GM19240 (cell line): ENCODE measurements around the gene KBTBD2.
"Not testable (repeated sequence)": the region's sequence is repeated elsewhere in the genome, so short reads cannot be mapped to it uniquely, and the experiment has no call there.

Source experiments
- DNase-seq: peaks from one replicate; pipeline ENCODE4 v3.0.0; 2011; ENCODE audit warnings: low spot score; ENCODE audit not compliant: insufficient read length

Gene KBTBD2

DNA sequence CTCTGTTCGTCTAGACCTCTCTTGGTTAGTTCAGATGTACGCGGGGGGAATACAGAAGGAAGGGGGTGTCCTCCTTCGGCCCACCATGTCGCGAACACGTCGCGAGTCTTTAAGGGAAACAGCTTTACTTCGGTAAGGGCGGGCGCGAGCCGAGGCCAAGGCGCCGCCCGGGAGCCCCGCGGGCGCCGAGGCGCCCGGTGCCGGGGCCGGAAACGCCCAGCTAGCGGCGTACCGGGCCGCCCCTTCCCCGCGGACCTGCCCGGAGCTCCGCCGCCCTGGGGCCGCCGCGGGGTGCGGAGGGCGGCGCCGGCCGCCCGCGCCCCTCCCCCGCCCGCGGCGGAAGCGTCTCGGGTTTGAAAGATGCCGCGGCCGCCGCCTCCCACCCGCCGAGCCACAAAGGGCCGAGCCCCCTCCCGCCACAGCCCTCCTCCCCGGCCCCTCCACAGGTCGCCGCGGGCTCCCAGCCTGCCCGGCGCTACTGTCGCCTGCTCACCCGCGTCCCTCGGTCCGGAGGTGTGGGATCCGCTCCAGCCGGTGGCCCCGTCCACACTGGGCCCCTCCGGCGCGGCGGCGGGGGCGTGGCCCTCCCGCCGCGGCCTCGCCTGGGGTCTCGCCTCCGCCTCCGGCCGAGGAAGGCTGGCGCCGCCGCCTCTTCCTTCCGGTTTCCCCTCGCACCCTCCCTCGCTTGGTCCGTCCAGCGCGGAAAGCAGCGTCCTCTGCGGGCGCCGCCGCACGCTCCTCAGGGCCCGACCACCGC is at the start of gene KBTBD2:
KBTBD2 (minus strand) TSS at position 718 of the 757 bp plus-strand sequence. CDS start 12,156 bp downstream, outside the sequence.
- DNase-seq, result peak; percentile 45

DNA sequence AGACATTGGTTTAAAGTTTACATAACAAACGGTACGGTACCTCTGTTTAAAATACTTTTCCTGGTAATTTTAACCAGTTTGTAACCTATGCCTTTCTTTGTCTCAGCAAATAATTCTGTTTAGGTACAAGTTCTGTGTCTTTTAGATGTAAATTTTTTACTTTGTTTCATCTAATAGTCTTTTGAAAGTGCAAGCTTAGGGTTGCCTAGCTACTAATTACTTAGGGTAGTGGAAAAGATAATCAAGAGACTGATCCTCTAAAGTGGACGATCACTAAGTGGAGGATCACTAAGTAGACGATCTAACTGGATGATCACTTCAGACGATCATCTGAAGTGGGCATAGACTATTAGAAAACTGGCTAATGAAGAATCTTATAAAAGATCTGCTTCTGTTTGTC is 49.6 kb upstream of the KBTBD2 start:
- no peak for DNase-seq

DNA sequence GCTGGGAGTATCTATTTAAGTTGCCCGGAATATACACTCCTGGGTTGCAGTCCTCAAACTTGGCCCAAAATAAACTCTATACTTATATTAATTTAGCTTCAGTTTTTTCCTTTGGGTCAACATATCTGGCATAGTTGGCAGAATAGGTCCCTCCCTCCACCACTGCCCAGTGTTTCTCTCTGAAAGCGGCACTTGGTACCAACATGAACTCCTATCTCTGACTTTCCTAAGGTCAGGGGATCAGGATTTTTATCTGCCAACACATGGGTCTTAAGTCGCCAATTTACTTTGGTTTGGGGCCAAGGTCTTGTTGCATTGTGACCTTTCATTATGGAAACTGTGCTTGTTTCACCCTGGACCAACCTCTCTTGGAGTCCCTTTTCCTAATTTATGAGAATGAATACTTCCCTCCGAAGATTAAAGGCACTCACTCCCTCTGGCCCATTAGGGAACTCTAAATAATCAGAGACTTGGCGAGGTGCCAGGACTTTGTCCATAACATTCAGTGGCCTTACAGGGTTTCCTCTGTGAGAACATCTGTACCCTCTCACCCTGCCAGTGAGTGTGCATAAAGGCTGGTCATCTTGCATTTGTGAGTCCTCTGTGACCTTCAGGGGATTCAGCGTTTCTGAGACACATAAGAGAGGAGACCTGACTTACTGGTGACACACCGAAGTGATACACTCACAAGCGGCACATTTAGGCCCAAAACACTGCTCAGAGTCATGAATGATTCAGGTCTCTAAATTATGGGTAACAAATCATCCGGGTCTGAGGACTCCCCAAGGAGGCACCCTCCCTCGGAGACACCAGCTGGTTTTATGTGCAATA is 46.0 kb upstream of the KBTBD2 start:
- DNase-seq, result no peak

DNA sequence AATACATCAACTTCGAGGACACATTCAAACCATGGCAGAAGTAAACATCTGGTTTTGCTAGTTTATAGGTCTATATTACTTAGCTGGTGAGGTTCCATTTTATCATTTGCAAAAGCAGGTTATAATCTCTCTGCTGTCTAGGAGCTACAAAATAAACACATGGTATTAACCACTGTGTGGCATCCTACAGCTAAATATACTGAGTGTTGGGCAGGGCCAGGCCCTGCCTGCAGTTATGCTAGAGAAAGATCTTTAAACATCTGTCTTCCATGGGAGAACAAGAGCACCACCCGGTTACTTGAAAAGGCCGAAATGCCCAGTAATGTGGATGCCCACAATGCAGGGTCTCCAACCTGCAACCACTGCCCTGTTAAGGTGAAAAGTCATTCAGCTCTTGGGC is 45.1 kb upstream of the KBTBD2 start:
- no peak for DNase-seq

DNA sequence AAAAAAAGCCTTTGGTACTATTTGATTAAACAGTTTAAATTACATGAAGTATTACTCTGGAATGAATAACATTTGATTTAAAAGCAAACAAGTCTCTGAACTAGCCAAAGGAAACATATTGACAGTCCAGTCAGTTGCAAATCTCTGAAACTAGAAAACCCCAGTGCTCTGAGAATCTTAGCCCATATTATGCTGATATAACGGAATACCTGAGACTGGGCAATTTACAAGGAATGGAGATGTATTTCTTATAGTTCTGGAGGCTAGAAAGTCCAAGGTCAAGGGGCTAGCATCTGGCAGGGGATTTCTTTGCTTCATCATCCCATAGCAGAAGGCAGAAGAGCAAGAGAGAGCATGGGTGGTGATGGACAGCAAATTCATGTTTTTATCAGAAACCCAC is 44.0 kb upstream of the KBTBD2 start:
- DNase-seq, result no peak

DNA sequence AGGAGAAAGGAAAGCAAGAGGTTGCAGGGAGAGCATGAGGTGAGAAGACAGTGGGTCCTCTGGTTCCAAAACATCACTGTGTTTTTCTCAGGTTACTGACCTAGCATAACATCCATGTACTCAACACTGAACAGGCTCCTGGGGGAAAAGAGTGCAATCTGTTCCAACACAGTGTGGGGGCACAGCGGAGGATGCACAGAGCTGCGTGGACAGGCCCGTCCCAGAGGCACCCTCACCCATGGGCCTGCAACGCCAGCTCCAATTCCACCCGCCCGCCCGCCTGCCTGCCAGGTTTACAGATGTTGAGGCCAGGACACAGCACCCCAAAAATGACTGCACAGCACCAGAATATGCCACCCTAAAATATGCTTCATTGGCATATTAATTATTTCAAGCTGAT is 38.8 kb upstream of the KBTBD2 start:
- no peak for DNase-seq

DNA sequence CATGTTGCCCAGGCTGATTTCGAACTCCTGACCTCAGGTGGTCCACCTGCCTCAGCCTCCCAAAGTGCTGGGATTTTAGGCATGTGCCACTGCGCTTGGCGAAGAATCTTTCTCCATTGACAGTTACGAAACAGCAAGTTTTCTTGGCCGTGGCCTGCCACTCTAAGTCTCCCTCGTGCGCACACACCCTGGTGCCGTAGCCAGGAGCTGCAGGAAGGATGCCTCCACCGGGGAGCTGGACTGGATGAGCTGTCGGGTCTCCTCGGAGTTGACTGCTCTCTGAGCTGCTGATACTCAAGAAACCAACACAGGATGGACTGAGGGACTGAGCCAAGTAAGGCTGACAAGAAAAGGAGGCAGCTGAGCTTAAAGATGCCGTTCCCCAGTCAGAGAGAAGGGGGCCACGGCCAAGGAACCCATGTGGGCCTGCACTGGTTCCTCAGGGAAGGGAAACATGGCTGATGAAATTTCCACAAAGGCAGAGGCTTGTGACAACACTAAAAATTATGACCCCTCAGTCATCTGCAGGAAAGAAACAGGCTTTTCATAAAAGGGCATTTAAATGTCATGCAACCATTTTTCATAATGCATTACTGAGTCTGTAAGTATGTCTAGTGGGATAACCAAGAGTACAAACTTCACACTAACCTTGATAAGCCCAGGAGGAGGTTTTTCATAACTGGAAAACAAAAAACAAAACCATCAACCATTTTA is 38.0 kb upstream of the KBTBD2 start:
- DNase-seq, result no peak

DNA sequence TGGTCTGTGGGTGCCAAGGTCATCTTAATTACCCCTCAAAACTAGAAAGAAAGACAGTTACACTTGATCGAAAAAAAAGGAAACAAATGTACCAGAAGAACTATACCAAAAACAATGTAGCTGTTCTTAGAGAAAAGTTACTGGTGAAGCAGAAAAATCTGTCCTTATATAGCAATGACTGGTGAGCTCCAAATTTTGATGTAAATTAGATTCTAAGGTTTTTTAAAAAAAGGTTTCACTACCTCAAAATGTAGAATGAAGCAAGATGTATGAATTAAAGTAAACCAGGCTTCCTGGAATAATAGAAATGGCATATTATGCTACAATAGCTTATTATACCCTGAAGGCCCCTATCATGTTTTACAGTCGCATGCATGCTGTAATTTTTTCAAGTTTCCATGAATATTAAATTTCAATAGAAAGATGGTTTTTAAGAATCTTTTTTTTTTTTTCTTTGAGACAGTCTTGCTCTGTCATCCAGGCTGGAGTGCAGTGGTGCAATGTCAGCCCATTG is 37.3 kb upstream of the KBTBD2 start:
- no peak for DNase-seq

DNA sequence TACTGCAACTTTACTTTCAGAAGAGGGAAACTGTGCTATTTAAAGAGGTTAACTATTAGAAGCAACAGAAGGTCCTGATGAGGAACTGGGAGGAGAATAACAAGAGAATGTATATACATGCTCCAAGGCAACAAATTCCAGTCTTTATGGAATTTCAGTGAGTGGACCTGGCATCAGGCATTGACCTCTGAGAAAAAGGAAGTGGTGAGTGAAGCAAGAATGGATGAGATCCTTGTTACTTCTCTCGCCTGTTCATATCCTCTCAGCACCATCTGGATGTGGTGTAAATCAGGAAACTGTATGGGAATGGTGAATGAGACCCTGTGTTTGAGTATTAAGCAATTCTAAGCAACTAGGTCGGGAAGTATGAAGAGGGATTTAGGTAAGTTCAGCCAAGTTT is 30.3 kb upstream of the KBTBD2 start:
- DNase-seq, result no peak

DNA sequence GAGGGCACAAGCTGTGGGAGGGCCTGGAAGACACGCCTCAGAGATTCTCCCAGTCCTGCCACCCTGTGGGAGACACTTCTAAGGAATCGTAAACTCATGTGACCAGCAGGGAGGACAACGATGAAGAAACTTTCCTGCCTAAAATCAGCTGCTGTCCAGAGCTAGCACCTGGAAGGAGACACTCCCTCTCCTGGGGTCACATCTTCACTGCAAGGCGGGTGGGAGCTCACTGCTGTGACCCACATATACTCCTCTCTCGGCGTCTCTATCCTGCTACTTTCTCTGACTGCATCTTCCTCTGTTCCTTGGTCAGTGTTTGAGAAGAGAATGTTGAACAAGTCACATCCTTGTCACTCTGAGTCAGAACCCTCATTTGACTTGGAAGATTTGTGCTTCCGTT is 25.4 kb upstream of the KBTBD2 start:
- not testable (repeated sequence) for DNase-seq

DNA sequence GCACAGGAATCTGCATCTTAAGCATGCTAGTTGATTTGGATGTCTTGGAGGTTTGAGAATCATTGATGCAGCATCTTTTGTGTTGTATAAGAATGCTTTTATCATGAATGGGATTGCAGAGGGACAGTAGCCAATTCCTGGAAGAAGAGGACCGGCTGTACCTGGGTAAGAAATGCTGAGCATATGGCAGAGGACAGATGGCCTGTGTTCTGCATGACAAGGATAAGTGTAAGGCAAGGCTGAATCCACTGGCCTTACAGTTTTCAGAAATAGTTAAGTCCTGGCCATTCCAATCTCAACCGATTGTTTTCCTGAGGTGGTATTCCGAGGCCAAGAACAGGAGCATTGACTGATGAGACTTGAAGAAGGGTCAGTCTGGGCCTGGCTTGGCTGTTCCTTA is 24.4 kb upstream of the KBTBD2 start:
- no peak for DNase-seq

DNA sequence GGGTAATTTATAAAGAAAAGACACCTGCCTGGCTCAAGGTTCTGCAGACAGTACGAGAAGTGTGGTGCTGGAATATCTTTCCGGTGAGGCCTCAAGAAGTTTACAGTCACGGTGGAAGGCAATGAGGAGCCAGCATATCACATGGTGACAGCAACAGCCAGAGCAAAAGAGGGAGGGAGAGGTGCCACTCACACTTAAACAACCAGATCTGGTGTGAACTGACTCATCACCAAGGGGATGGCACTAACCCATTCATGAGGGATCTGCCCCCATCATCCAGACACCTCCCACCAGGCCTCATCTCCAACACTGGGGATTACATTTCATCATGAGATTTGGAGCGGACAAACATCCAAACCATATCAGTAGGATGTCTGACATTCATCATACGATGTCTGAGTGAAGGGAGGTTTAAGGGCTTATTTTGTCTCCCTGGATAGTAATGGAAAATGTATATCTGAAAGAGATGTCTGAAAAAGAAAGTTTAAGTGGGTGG is 23.5 kb upstream of the KBTBD2 start:
- DNase-seq, result no peak

DNA sequence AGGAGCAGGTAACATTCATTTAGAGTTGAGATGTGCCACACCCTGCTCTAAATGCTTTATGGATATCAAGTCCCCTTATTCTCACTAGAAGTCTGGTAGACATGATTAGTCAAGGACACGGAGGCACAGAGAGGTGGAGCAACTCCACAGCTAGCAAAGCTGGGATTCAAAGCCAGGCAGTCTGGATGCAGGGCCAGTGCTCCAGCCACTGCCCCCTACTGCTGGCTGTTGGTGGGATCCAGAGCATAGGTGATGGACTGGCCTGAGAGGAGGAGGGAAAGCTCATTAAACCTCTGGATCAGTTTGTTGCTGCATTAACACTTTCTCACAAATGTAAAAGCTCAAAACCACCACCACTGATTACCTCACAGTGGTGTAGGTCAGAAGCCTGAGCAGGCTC is 22.6 kb upstream of the KBTBD2 start:
- DNase-seq, result no peak

DNA sequence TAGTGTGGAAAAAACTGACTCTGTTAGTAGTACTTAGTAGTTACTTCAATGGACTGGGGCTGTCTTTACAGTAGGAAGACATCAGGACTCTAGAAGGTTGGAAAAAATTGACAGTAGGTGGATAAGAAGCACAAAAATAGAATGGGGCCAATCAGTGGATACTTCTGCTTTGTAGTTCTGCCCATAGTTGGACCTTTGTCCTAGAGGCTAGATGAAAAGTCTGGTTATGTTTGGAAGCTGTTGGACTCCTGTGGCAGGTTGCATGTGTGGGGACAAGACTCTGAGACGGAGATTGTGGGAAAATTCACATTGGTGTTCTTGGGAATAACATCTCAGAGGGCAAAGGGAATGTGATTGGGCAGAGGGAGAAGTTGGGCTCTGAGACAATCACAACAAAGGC is 18.6 kb upstream of the KBTBD2 start:
- DNase-seq, result no peak

DNA sequence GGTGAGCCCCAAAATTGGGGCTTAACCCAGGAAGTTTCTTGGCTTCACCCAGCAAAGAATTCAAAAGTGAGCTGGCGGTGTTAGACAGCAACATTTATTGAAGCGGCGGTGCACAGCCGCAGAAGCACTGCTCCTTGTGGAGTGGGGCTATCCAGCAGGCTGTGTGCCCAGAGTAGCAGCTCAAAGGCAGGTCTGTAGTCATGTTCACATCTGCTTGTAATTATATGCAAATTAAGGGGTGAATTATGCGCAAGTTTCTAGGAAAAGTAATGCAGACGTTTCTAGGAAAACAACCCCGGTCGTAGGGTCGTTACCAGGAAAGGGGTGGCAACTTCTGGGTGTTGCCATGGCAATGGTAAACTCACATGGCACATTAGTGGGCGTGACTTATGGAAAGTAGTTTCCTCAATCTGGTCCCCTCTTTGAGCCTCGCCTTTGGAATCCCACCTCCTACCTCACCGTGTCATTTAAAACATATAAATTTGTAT is 13.7 kb upstream of the KBTBD2 start:
- no peak for DNase-seq

DNA sequence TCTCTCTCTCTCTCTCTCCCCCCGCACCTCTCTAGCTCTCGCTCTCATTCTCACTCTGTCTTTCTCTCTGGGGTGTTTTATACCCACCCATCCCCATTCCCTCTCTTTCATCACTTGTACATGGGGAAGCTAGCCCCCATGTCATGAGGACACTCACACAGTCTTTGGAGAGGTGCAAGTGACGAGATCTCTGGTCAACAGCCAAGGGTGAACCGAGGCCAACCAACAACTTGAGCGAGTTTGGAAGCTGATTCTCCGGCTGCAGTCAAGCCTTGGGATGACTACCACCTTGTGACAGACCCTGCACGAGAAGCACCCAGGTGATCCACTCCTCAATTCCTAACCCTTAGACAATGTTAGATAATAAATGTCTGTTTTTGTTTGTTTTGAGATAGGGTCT is 10.1 kb upstream of the KBTBD2 start:
- DNase-seq, result no peak

DNA sequence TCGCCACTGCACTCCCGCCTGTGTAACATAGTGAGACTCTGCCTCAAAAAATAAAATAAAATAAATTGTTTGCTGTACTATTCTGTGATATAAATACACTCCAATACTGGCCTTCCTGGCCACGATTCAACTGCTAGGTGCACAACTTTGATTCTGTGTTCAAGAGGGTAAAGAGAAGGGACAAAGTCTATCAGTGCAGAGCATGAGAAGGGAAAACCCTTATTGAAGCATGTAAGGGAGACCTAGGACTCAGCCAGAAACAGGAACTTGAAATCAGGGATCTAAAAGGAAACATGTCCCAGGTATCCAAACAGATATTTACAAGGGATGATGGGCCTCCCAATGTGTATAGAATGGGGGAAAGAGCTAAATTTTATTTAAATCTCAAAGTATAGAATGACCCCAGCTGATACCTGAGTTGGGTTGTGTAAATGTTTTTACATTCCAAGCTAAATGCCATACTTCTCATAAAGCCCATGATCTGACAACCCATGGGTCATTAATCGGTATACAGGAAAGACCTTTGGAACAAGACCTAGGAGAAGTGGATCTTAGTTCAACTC is 9.0 kb upstream of the KBTBD2 start:
- no peak for DNase-seq

DNA sequence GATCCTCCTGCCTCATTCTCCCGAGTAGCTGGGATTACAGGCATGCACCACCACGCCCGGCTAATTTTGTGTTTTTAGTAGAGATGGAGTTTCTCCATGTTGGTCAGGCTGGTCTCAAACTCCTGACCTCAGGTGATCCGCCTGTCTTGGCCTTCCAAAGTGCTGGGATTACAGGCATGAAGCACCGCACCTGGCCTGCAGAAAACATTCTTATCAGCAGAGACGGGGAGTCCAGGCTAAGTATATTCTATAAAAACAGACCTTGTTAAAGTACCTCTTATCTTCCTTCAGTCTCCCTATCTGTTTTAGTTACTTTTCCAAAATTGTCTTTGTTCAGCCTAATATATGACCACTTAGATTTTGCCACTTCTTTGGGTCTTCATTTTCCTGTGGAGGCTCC is 5.8 kb upstream of the KBTBD2 start:
- DNase-seq, result not testable (repeated sequence)

DNA sequence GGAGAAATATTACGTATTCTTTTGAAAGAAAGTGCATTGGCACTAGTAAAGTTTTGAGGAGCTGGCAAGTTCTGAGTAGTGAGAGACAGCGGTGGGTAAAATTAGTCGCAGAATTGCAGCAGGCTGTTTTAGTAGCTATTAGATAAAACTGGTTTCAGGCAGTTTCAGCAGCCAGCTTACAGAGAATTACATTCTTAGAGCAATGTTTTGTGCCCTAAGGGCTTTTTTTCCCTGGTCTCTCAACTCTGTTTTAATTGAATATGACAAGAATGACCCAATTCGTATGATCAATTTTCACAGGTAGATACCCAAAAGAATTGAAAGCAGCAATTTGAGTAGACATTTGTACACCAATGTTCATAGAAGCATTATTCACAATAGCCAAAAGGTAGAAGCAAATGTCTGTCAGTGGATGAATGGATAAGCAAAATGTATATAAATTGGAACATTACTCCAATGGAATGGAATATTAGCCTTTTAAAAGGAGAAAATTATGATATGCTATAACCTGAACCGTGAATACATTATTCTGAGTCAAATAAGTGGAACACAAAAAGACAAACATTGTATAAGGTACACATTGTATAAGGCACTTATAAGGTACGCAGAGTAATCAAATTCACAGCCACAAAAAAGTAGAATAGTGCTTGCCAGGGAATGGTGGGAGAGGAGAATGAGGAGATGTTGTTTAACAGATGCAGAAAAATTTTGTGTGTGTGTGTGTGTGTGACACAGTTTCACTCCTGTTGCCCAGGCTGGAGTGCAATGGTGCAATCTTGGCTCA is 5.2 kb upstream of the KBTBD2 start:
- DNase-seq, result no peak

DNA sequence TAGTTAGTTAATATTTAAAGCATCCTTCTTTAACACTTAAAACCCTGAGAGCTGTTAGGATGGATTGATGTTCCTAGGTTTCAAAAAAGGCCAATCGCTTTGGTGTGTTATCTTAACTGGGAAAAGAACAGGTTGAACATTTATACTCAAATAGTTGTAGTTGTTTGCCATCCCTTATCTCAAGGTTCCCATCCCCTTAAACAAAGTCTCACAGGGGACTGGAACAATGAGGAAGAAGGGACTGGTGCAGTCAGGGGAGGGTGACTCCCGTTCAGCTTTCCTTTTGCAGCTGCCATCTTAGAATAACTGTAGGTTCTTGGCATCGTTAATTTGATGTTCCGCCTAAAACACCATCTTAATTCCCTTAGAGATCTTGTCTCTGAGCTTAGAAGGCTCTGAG is 2.6 kb upstream of the KBTBD2 start:
- DNase-seq, result no peak
